NCI-H446 treated with DMSO at 0.1 percent for 48 hours (cell line): ENCODE measurements around the gene HSPA1L.
"Not testable (repeated sequence)": the region's sequence is repeated elsewhere in the genome, so short reads cannot be mapped to it uniquely, and the experiment has no call there.

Source experiments
- DNase-seq: peaks from one replicate; lab custom pipeline; 2025; lab: John Stamatoyannopoulos, UW

The HSPA1L gene

GRCh38 chr6:31813465-31813849 is 1.6 kb downstream of the HSPA1L start:
- DNase-seq = no peak

- no peak for DNase-seq
Observed at GRCh38 chr6:31811645-31812044, 3.4 kb downstream of the HSPA1L start.

GRCh38 chr6:31808599-31808998 is 6.5 kb downstream of the HSPA1L start:
- not testable (repeated sequence) for DNase-seq

GRCh38 chr6:31806470-31807272 is 8.4 kb downstream of the HSPA1L start, which contains the start of gene LSM2:
LSM2 (minus strand) TSS chr6:31806966; CDS start chr6:31806757, 209 bp downstream.
- DNase-seq = peak; percentile 90

GRCh38 chr6:31805939-31806469 is 9.1 kb downstream of the HSPA1L start:
- no peak for DNase-seq

- not testable (repeated sequence) for DNase-seq
Observed at GRCh38 chr6:31801031-31801927, 13.8 kb downstream of the HSPA1L start.

- no peak for DNase-seq
Observed at GRCh38 chr6:31799781-31800180, 15.3 kb downstream of the HSPA1L start.

- no peak for DNase-seq
Observed at GRCh38 chr6:31797588-31797987, 17.5 kb downstream of the HSPA1L start.

GRCh38 chr6:31796993-31797385 is 18.1 kb downstream of the HSPA1L start:
- DNase-seq = no peak

- peak; percentile 73 for DNase-seq
Observed at GRCh38 chr6:31795616-31796298, 19.3 kb downstream of the HSPA1L start, which contains the start of gene VARS1. VARS1 (minus strand) TSS chr6:31795752; CDS start chr6:31795217, 535 bp downstream.

GRCh38 chr6:31794866-31795615 is 20.0 kb downstream of the HSPA1L start:
- DNase-seq = no peak

- DNase-seq = no peak
Observed at GRCh38 chr6:31794294-31794865, 20.7 kb downstream of the HSPA1L start.

GRCh38 chr6:31793927-31794245 is 21.2 kb downstream of the HSPA1L start:
- not testable (repeated sequence) for DNase-seq

- no peak for DNase-seq
Observed at GRCh38 chr6:31792761-31793171, 22.3 kb downstream of the HSPA1L start.

- no peak for DNase-seq
Observed at GRCh38 chr6:31792090-31792374, 23.1 kb downstream of the HSPA1L start.

GRCh38 chr6:31791324-31792089 is 23.6 kb downstream of the HSPA1L start:
- peak; percentile 20 for DNase-seq

GRCh38 chr6:31785475-31785874 is 29.6 kb downstream of the HSPA1L start:
- no peak for DNase-seq

GRCh38 chr6:31784098-31784925 is 30.8 kb downstream of the HSPA1L start:
- DNase-seq = no peak

GRCh38 chr6:31782126-31782855 is 32.8 kb downstream of the HSPA1L start:
- DNase-seq = no peak
